GM10847 (cell line): ENCODE data around the gene GPRC6A.

Experiments
- POLR2A ChIP-seq: IDR thresholded peaks from 2 replicates; pipeline ENCODE4 v1.6.1; 2011; ENCODE audit not compliant: insufficient read length; ENCODE audit errors: extremely low read depth

The GPRC6A gene

GRCh38 chr6:116812051-116812650 lies 16.7 kb downstream of the GPRC6A start:
- TF ChIP-seq POLR2A, result no peak

- no peak for TF ChIP-seq POLR2A
These were observed 26.9 kb downstream of the GPRC6A start for GRCh38 chr6:116801971-116802370.

- no peak for TF ChIP-seq POLR2A
These were observed 28.9 kb downstream of the GPRC6A start for GRCh38 chr6:116799945-116800344.

GRCh38 chr6:116797585-116797984 lies 31.3 kb downstream of the GPRC6A start:
- TF ChIP-seq POLR2A, result no peak

GRCh38 chr6:116793224-116793623 lies 35.7 kb downstream of the GPRC6A start:
- TF ChIP-seq POLR2A, result no peak

GRCh38 chr6:116783852-116784251 lies 45.0 kb downstream of the GPRC6A start:
- no peak for TF ChIP-seq POLR2A

- TF ChIP-seq POLR2A, result no peak
These were observed 49.2 kb downstream of the GPRC6A start for GRCh38 chr6:116779573-116780164.

- no peak for TF ChIP-seq POLR2A
These were observed 55.0 kb downstream of the GPRC6A start for GRCh38 chr6:116773886-116774285.

GRCh38 chr6:116772450-116772849 lies 56.4 kb downstream of the GPRC6A start:
- no peak for TF ChIP-seq POLR2A

GRCh38 chr6:116767715-116768114 lies 61.2 kb downstream of the GPRC6A start:
- no peak for TF ChIP-seq POLR2A

- no peak for TF ChIP-seq POLR2A
These were observed 62.2 kb downstream of the GPRC6A start for GRCh38 chr6:116766506-116767176.

GRCh38 chr6:116764961-116765841 lies 63.7 kb downstream of the GPRC6A start, which contains the start of gene FAM162B:
FAM162B (minus strand) TSS chr6:116765719; CDS start chr6:116765576, 143 bp downstream.
- no peak for TF ChIP-seq POLR2A

GRCh38 chr6:116764629-116764960 lies 64.3 kb downstream of the GPRC6A start:
- no peak for TF ChIP-seq POLR2A

GRCh38 chr6:116763906-116764628 lies 64.8 kb downstream of the GPRC6A start:
- TF ChIP-seq POLR2A, result no peak

GRCh38 chr6:116763048-116763447 lies 65.8 kb downstream of the GPRC6A start:
- TF ChIP-seq POLR2A, result no peak
